ENCODE data around the gene BUD23.

Gene BUD23

GRCh38 chr7:73742753-73743641 is 59.6 kb downstream of the BUD23 start:
- peak; percentile 54 for DNase-seq

- DNase-seq = no peak
Observed at GRCh38 chr7:73746378-73746777, 63.0 kb downstream of the BUD23 start.

All from right hindlimb (tissue), 1 donor.